Endothelial cell of umbilical vein (primary cell): ENCODE results near the gene SCARF2. TPM values are rescaled to one million over a fixed set of nuclear protein-coding genes. Genes with fewer than 3 reads are reported as not detected.
A peak's percentile ranks its signal among the peaks of the same experiment; 100 is the strongest.

ENCODE experiments used
- BruUV-seq: library from RNA; stranded (reverse); fragments of 400-500 nt; replicated peaks from 2 replicates; lab custom pipeline; 2021; lab: Mats Ljungman, UMichigan
- CTCF ChIA-PET: fragments of 300-600, 350-600 bp; sonication (Branson Sonifier 250); formaldehyde crosslinking; loops from one replicate; lab custom pipeline; 2021; ENCODE audit warnings: antibody characterized with exemption, inconsistent platforms; lab: Charles Lee
- POLR2A ChIA-PET: fragments of 300-600, 350-600 bp; sonication (Branson Sonifier 250); formaldehyde crosslinking; loops from one replicate; lab custom pipeline; 2021; ENCODE audit warnings: antibody characterized with exemption, inconsistent platforms; lab: Charles Lee
- DNase-seq: peaks from one replicate; pipeline ENCODE4 v3.0.0-alpha.2; 2011; ENCODE audit warnings: low read depth, low spot score
- FAIRE-seq: peaks from 2 replicates; lab custom pipeline; 2011; peaks lifted over from hg19 to GRCh38; lab: Jason Lieb, UNC
- H2AFZ ChIP-seq: 2 replicates; pipeline ENCODE4 v1.6.0; 2012; ENCODE audit warnings: low read depth, low read length, control low read depth, inconsistent platforms
- H3K27ac ChIP-seq: 2 replicates; pipeline ENCODE4 v1.5.1; 2011; ENCODE audit warnings: low read depth, mild to moderate bottlenecking, control low read depth, low read length, moderate library complexity; ENCODE audit not compliant: insufficient read depth
- H3K27me3 ChIP-seq, 2 experiments: 2 replicates each; pipeline versions ENCODE4 v1.6.0 to v1.6.1; 2011; ENCODE audit warnings: low read length in 2 of 2, mixed read lengths in 1 of 2; ENCODE audit not compliant: control insufficient read depth in 2 of 2, insufficient read depth in 2 of 2
- H3K36me3 ChIP-seq, 2 experiments: 2 replicates in 1 of 2; 3 replicates in 1 of 2; pipeline ENCODE4 v1.5.1; 2011; ENCODE audit warnings: low read length in 2 of 2, mild to moderate bottlenecking in 1 of 2, moderate library complexity in 1 of 2; ENCODE audit not compliant: control insufficient read depth in 2 of 2, insufficient read depth in 2 of 2; ENCODE audit errors: extremely low read depth in 1 of 2
- H3K4me1 ChIP-seq: 3 replicates; pipeline ENCODE4 v1.5.1; 2011; ENCODE audit warnings: mild to moderate bottlenecking, low read length; ENCODE audit not compliant: control insufficient read depth, insufficient read depth; ENCODE audit errors: extremely low read depth
- H3K4me2 ChIP-seq: 2 replicates; pipeline ENCODE4 v1.6.1; 2011; ENCODE audit warnings: low read length, control low read depth, mixed read lengths; ENCODE audit not compliant: insufficient read depth
- H3K4me3 ChIP-seq, 3 experiments: fragments of 200-600 bp in 1 of 3; sonication (generic), shearing (Covaris generic) in 1 of 3; replicated peaks in 1 of 3; 2 replicates each; pipeline ENCODE4 v1.5.1; 2011 to 2016; ENCODE audit warnings: control low read depth in 3 of 3, low read length in 3 of 3, mild to moderate bottlenecking in 2 of 3, inconsistent platforms in 1 of 3, low read depth in 1 of 3, moderate library complexity in 1 of 3; ENCODE audit not compliant: insufficient read depth in 1 of 3
- H3K79me2 ChIP-seq: 2 replicates; pipeline ENCODE4 v1.6.0; 2012; ENCODE audit warnings: low read length, inconsistent platforms; ENCODE audit not compliant: control insufficient read depth, insufficient read depth
- H3K9ac ChIP-seq: replicated peaks from 2 replicates; pipeline ENCODE3; 2011; ENCODE audit warnings: low read length, control low read depth; ENCODE audit not compliant: insufficient read depth; ENCODE audit errors: extremely low read depth
- H3K9me1 ChIP-seq: replicated peaks from 3 replicates; pipeline ENCODE4 v1.6.0; 2011; ENCODE audit warnings: mild to moderate bottlenecking, low read length; ENCODE audit not compliant: control insufficient read depth, insufficient read depth; ENCODE audit errors: extremely low read depth
- H3K9me3 ChIP-seq: replicated peaks from 2 replicates; pipeline ENCODE4 v1.5.1; 2012; ENCODE audit warnings: low read length, inconsistent platforms; ENCODE audit not compliant: control insufficient read depth, insufficient read depth
- H4K20me1 ChIP-seq: replicated peaks from 2 replicates; pipeline ENCODE3; 2011; ENCODE audit warnings: mild to moderate bottlenecking, low read length; ENCODE audit not compliant: control insufficient read depth, insufficient read depth; ENCODE audit errors: extremely low read depth
- EZH2 ChIP-seq: IDR thresholded peaks from 2 replicates; pipeline ENCODE4 v1.6.1; 2012; ENCODE audit warnings: borderline replicate concordance, low read depth, mild to moderate bottlenecking, moderate library complexity, low read length, inconsistent platforms; ENCODE audit not compliant: severe bottlenecking
- FOS ChIP-seq: IDR thresholded peaks from 2 replicates; pipeline ENCODE4 v1.6.1; 2011; ENCODE audit warnings: mild to moderate bottlenecking, low read length, moderate library complexity, borderline replicate concordance; ENCODE audit not compliant: insufficient read depth
- GATA2 ChIP-seq: IDR thresholded peaks from 2 replicates; pipeline ENCODE4 v1.7.0; 2011; ENCODE audit warnings: low read depth, mild to moderate bottlenecking, moderate library complexity, mixed read lengths, low read length; ENCODE audit not compliant: insufficient read length, insufficient read depth
- JUN ChIP-seq: IDR thresholded peaks from 2 replicates; pipeline ENCODE4 v1.6.1; 2011; ENCODE audit warnings: borderline replicate concordance, low read depth; ENCODE audit not compliant: insufficient read length, insufficient read depth
- MYC ChIP-seq: IDR thresholded peaks from one replicate; pipeline ENCODE4 v1.6.1; 2011; ENCODE audit warnings: mild to moderate bottlenecking, low read depth, low read length
- POLR2A ChIP-seq: IDR thresholded peaks from 2 replicates; pipeline ENCODE4 v1.6.1; 2012; ENCODE audit warnings: low read depth, mild to moderate bottlenecking, control low read depth, low read length
- POLR2AphosphoS5 ChIP-seq: IDR thresholded peaks from 2 replicates; pipeline ENCODE4 v1.6.1; 2012; ENCODE audit warnings: low read depth, mild to moderate bottlenecking, control low read depth, low read length, moderate library complexity; ENCODE audit not compliant: insufficient read depth
- dilution Hi-C: fragments of 300-500 bp; cut with MboI; formaldehyde crosslinking; loops from one replicate; pipeline ENCODE4 v1.15.0; 2019; ENCODE audit warnings: low sequenced_read_pairs; ENCODE audit not compliant: extremely low pct_ligation_motif_present
- intact Hi-C: fragments of 100-400 bp; cut with micrococcal nuclease; formaldehyde crosslinking; loops from one replicate; pipeline ENCODE4 v1.10.0; 2022
- polyA plus RNA-seq, 4 experiments: library from polyadenylated mRNA; depleted of rRNA in 3 of 4; stranded (reverse) in 3 of 4; unstranded in 1 of 4; fragments of >200 nt; gene quantifications; 2 replicates each; pipeline versions ENCODE4 v1.2.1 to v1.2.3, GENCODE V29; 2011 to 2012; ENCODE audit warnings: missing spikeins in 1 of 4
- total RNA-seq: library from RNA; stranded (reverse); gene quantifications from 2 replicates; pipeline ENCODE4 v1.2.3, GENCODE V29; 2021
- TF ChIP-seq, protein P1 (sequence below), 2 donors: IDR thresholded peaks; 1 replicate in 1 of 2; 2 replicates in 1 of 2; pipeline ENCODE4 v1.5.1; 2011; ENCODE audit warnings: low read length in 2 of 2, mild to moderate bottlenecking in 2 of 2, moderate library complexity in 2 of 2, control low read depth in 1 of 2, inconsistent platforms in 1 of 2, low read depth in 1 of 2; ENCODE audit not compliant: insufficient read depth in 1 of 2; ENCODE audit errors: extremely low read depth in 1 of 2
- TF ChIP-seq, protein P2 (sequence below): IDR thresholded peaks from 2 replicates; pipeline ENCODE4 v1.6.1; 2011; ENCODE audit not compliant: insufficient read depth, insufficient read length

SCARF2 gene
- total and polyA plus RNA-seq, 2 donors (not counting 3 experiments of a cell fraction or from before 2014, with no cell fraction given) = 15.7 to 20.1 TPM

DNA sequence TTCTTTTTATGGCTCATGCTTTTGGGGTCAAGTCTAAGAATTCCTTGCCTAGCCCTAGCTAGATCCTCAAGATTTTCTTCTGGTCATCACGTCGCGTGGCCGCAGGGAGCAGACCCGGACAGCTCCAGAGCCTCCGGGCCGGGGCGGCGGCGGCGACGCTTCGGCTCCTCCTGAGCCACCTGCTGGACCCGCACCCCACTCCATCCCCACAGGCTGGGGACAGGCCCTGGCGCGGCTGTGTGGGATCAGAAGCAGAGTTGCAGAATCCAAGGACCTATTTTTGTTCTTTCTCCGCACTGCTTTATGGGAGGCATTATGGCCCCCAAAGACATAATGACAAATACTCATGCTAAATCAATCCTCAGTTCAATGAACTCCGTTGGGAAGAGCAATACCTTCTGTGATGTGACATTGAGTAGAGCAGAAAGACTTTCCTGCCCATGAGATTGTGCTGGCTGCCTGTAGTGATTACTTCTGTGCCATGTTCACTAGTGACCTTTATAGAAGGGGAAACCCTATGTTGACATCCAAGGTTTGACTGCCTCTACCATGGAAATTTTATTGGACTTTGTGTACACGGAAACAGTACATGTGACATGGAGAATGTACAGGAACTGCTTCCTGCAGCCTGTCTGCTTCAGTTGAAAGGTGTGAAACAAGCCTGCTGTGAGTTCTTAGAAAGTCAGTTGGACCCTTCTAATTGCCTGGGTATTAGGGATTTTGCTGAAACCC is 12.4 kb upstream of the SCARF2 start:
- CTCF ChIA-PET = interaction anchor here (1.0 kb wide), 1 partner anchor 32 kb away, joined by 3 read pairs; no protein-coding TSS in a partner anchor
- no peaks in the 10 kb centered on the region for H3K36me3 ChIP-seq
- H2AFZ ChIP-seq = no peak overlapping the region
- H3K9me1 ChIP-seq = no peaks in the 10 kb centered on the region
- no peaks in the 10 kb centered on the region for H3K4me1 ChIP-seq
- H3K9me3 ChIP-seq = no peaks in the 10 kb centered on the region
- intact Hi-C loops (no loop called here), dilution Hi-C loops (no loop called here)
- no peak overlapping the region for H3K4me2 ChIP-seq
- H3K4me3 ChIP-seq = no peak overlapping the region
- DNase-seq (no peak), FAIRE-seq (peak; percentile 58)
- no TSS peak for BruUV-seq
- no peak overlapping the region for H3K27ac ChIP-seq
- H3K9ac ChIP-seq = no peak overlapping the region
- H3K27me3 ChIP-seq = no peaks in the 10 kb centered on the region
- POLR2A ChIA-PET = no interaction called here
- H3K79me2 ChIP-seq = no peaks in the 10 kb centered on the region
- TF ChIP-seq JUN = no peak
- no peak for TF ChIP-seq POLR2AphosphoS5
- TF ChIP-seq EZH2 = no peak
- TF ChIP-seq, protein P1, sequence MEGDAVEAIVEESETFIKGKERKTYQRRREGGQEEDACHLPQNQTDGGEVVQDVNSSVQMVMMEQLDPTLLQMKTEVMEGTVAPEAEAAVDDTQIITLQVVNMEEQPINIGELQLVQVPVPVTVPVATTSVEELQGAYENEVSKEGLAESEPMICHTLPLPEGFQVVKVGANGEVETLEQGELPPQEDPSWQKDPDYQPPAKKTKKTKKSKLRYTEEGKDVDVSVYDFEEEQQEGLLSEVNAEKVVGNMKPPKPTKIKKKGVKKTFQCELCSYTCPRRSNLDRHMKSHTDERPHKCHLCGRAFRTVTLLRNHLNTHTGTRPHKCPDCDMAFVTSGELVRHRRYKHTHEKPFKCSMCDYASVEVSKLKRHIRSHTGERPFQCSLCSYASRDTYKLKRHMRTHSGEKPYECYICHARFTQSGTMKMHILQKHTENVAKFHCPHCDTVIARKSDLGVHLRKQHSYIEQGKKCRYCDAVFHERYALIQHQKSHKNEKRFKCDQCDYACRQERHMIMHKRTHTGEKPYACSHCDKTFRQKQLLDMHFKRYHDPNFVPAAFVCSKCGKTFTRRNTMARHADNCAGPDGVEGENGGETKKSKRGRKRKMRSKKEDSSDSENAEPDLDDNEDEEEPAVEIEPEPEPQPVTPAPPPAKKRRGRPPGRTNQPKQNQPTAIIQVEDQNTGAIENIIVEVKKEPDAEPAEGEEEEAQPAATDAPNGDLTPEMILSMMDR (IDR thresholded peaks at IDR 0.05; ENCODE audit: extremely low read depth in 1 of 2, insufficient read depth in 1 of 2, low read depth in 1 of 2, low read length in 2 of 2) = no peak
- TF ChIP-seq GATA2 = no peak
- TF ChIP-seq FOS = no peak
- TF ChIP-seq, protein P2, sequence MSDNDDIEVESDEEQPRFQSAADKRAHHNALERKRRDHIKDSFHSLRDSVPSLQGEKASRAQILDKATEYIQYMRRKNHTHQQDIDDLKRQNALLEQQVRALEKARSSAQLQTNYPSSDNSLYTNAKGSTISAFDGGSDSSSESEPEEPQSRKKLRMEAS = no peak
- TF ChIP-seq POLR2A = no peak
- TF ChIP-seq MYC = no peak
- H4K20me1 ChIP-seq = no peaks in the 10 kb centered on the region
